SK-N-DZ (cell line): ENCODE data around the gene OR51E2. TPM values are rescaled to one million over a fixed set of nuclear protein-coding genes. Genes with fewer than 3 reads are reported as not detected.
"Not testable (repeated sequence)": the region's sequence is repeated elsewhere in the genome, so short reads cannot be mapped to it uniquely, and the experiment has no call there.

Source experiments
- DNase-seq: peaks from one replicate; pipeline ENCODE4 v3.0.0-alpha.2; 2015; ENCODE audit warnings: low spot score
- polyA plus RNA-seq, 2 experiments: library from polyadenylated mRNA; depleted of rRNA; stranded (reverse); fragments of >200 nt; gene quantifications; 2 replicates each; pipeline ENCODE4 v1.2.3, GENCODE V29; 2014

The OR51E2 gene, protein sequence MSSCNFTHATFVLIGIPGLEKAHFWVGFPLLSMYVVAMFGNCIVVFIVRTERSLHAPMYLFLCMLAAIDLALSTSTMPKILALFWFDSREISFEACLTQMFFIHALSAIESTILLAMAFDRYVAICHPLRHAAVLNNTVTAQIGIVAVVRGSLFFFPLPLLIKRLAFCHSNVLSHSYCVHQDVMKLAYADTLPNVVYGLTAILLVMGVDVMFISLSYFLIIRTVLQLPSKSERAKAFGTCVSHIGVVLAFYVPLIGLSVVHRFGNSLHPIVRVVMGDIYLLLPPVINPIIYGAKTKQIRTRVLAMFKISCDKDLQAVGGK
- not detected in 2 replicates for polyA plus RNA-seq (2014; cell fraction: cytosol; rRNA removed)
- polyA plus RNA-seq (2014; cell fraction: nucleus; rRNA removed), result not detected in 2 replicates

DNA sequence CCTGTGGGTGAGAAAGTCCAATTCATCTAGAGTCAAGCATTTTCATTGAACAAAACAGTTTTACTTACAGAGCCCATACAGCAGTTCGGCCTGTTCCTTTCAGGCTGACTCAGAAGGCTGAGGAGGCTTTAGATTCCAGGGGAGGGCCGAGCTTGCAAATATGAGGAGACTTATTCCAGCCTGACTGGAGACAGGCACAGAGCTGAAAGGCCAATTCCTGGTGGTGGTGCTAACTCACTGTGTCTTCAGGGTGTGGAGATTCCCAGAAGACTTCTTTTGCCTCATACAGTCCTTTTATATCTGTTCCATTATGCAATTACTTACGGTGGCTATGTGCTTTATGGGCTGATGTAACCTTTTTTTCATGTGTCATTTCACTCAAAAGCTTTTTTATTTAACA is at the start of gene OR51E2:
Gene OR51E2 (minus strand): TSS at position 269 of the 400 bp plus-strand sequence. CDS start 15,142 bp downstream, outside the sequence.
- no peak for DNase-seq

DNA sequence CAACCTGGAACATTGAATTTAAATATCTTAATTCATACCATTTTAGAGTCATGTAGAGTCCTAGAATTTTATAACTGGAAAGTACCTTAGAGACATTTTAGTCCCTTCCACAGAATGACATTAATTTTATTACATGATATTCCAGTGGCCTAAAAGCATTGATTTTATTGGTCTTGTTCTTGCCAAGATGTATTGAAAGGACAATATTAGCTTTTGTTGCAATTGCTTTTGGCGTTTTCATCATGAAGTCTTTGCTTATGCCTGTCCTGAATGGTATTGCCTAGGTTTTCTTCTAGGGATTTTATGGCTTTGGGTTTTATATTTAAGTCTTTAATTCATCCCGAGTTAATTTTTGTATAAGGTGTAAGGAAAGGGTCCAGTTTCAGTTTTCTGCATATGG is 43.1 kb upstream of the OR51E2 start:
- DNase-seq, result no peak

DNA sequence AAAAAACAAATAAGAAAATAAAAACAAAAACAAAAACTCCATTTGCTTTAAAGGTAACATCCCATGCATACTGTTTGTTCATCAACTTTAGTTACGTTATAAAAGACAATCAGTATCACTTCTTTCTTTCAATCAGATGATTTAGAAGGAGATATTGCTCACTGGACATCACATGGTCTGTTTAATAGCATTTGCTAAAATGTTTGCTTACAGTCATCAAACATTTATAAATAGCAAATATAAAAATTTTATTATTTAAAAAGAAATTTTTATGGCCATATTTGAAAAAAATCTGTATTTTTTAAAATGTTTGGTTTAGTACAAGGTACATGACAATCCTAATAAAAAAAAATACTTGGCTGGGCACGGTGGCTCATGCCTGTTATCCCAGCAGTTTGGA is 29.5 kb upstream of the OR51E2 start:
- no peak for DNase-seq

DNA sequence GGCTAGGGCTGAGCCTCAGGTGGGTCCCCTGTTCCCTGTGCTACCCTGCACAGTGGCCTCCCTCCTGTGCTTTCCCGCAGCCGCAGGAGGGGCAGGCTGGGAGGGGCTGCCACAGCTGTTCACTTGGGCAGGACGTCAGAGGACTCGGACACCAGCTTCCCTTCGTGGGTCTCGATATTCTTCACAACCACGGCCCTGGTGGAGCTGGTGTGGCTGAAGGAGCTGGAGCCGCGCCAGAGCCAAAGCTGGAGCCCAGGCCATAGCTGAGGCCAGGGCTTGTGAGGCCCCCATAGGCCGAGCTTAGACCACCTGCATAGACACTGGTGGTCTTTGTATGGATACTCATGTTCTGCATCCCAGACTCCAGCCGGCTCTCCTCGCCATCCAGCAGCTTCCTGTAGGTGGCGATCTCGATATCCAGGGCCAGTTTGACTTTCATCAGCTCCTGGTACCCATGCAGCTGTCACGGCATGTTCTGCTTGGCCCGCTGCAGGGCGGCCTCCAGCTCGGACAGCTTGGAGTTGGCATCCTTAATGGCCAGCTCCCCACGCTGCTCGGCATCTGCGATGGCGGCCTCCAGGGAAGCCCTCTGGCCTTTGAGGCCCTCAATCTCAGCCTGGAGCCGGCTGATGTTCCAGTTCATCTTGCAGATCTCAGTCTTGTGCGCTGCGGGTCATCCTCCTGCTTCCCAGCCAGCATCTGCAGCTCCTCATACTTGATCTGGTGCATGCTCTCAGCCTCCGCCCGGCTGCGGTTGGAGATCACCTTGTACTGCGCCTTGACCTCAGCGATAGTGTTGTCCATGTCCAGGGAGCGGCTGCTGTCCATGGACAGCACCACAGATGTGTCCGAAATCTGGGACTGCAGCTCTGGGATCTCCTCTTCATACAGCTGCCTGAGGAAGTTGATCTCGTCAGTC is 25.2 kb upstream of the OR51E2 start:
- DNase-seq, result not testable (repeated sequence)

DNA sequence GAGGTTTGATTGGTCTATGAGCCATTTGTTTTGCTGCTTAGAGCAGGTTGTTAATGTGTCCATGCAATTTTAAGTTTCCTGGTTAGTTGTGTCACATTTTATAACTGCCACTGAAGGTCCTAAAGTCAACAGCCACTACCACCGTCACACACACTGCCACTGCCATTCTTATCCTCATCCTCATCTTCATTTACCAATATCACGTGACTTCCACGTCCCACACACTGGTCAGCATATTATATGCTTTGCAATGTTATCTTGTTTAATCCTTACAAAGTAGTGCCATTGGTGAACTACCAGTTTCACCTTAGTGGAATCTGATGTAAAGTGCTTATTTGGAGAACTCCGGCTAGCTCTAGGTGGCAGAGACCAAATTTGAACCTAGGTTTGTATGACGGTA is 16.6 kb upstream of the OR51E2 start:
- no peak for DNase-seq

DNA sequence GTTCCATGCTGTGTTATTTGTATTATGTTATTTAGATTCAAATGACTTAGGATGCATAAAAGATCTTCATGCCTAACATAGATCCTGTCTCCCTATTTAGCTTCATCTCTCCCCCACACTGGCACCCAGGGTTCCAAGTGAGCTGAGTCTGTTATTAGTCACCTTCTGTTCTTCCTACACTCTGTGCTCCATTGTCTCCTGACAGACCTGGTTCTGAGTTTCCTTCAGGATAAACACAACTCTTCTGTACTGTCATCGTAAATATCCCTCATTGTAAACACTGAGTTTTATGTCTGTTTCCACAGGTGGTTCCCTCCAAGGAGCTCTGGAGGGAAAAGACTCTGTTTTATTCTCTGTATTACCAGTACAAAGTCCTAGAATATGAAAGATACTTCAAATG is 15.6 kb upstream of the OR51E2 start:
- DNase-seq, result no peak

DNA sequence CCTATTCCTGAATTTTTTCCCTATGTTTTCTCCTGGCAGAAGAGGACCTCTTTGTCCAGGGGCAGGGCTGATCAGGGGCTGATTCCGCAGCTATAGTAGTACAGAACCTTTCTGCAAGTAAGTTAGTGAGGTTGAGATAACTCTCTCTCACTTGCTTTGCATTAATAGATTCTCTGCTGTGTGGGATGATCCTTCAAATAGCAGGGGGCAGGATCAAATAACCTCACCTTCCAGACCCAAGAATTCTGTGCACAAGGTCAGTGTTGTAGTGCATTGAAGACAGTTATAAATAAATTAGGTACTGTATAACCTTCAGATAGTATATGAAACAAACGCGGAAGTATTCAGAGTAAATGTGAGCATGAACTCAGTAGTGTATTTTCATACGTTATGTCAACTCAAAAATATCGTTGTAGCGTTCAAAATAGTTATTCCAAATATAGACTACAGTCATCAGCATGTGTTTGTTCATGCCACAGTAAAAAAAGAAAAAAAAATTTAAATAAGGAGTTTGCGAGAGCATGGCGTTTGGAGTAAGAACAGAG is 7.2 kb upstream of the OR51E2 start:
- DNase-seq, result no peak

DNA sequence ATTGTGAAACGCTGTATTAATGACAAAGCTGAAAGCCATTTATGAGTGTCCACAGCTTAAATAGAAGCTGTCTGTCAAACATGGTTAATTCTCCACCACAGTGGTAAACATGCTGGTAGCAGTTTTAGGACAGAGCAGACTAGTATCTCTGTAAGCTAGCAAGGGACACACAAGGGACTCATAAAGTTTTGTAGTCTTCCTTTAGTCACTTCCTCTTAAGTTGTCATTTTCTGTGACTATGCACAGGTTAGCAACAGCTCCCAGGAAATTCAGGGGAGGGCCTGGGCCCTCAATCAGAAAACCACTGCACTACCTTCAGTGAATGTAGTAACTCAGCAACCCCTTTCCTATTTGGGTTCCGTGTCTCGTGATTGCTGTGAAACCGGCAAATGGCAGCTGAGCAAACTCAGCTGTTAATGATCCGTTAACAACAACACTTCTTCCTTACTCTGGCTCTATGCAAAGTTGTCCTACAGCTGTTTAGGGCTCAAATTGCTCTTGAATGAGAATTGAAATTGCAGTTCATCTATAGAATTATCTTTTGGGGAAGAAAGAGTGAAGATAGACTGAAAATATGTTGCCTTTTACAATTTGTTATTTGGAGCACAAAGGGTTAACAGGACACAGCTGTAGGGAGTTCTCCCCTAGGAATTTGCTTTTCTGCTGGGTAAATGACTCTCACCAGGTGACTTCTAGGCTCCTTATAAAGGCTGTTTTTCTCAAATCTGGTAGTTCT is 6.6 kb upstream of the OR51E2 start, which contains the start of gene MMP26:
Gene MMP26 (plus strand): TSS at position 731 of the 736 bp plus-strand sequence.
- no peak for DNase-seq

DNA sequence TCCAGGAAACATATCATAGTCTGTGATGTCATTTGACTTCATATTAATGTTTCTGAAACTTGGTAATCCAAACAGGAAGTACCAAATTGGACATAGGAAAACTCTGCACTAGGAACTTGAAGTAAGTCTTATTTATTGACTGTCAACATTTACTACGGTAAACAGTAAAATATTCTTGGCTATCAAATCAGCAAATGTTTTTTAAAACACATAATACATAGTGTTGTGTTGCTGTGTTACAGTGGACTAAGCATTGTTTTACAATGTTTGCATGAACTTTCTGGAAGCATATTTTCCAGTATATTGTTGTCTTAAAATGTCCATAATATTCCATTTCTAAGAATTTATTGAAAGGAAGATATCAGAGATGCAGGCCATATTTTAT is 2.8 kb upstream of the OR51E2 start:
- DNase-seq, result no peak

DNA sequence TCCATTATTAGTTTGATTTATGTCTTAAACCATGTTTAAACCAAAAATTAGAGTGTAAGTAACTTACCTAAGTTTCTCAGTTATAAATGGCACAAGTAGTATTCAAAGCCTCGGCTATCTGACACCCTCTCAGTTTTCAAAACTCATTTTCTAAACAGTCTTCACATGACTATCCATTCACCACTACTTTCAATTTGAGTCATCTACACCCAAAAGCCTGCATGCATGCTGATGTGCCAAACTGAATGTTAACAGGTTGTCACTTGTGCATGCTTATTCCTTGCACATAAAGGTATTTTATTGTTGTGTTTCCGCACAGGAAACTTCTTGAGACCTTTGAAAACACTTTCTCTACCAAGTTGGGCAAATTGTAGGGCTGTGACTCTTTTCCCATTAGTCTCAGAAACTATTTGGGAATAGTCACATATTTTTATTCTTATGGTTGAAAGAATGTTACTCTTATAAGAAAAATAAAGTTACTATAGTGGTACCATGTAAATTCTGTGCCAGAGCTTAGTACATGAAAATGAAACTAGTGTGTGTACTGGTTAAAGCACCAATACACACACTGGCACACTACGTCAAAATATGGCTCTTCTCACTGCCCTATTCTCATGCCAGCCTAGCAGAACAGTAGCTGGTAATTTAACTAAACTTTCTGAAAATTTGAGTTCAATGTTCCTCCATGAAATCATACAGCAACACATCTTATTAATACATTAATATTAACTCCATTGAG is 2.2 kb upstream of the OR51E2 start:
- DNase-seq, result no peak

DNA sequence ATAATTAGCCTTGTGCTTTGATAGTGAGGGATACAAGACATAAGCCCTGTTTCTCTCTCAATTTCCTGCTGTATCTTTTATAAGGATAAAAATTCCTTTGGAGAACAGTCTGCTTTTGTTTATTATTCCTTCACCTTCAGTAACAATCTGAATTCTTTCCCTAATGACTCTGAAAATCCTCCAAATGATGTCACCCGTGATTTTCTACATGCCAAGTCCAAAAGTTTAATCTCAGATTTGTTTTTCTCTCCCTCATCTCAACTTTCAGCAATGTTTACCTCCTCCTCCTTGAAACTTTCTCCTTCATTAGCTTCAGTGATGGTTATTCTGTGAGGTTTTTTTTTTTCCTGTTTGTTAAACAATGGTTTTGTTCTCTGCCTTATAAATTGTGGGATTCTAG is 2.2 kb downstream of the OR51E2 start:
- no peak for DNase-seq

DNA sequence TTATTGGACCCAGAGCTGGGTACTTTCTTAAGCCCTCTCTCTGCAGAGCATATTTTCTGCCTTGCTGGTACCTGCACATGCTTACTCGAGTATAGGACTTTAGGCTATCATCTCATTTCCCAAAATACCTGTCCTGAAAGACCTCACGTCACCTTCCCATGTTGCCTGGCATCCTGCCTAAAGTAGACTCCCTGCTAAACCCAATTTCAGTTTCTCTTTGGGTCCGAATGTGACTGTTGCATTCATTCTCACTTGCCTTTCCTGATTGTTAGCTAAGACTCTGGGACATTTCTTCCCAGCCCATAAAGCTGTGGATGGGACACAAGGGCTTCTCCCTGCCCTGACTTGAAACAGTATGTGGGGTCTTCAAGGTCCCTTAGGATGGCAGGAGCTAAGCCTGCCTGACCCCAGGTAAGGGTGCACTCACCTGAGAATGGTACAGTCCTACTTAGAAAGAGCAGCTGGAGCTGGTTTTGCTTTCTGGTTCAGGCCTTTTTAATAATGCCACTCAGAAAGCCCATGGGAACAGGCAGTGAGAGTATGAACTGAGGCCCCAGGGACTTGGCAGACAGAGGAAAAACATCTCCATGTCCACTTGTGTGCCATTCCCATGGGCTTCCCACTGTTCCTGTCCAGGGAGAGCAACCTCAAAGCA is 12.9 kb downstream of the OR51E2 start:
- DNase-seq, result no peak

DNA sequence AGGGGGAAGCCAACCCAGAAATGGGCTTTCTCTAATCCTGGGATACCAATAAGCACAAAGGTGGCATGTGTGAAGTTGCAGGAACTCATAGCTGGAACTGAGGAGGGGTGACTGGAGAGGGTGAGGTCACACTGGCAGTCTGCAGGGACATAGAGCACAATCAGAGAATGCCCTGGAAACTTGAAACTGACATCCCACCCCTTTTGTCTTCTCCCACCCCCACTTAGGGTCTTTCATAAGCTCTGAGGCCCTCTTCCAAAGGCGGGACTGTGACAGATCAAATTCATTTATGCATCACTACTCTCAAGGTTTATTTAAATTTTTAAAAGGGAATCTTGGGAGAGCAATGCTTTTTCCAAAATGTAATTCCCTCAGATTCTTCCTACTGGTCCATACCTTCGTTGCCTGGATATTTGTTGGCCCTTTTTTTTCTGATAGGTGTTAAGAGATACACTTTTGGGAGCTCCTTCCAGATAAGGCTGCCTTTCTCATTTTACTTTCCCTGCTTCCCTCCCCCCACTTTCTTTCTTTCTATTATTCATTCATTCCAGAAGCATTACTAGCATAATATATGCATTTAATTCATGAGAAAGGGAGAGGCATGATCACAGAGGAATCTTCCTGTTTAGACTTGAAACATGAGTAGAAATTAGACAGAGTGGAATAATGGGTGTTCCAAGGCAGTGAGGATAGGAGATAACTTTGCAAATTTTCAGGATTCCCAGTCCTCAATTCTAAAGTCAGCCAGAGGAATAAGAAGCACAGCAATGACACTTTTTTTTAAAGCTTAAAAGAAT is 14.8 kb downstream of the OR51E2 start:
- no peak for DNase-seq

DNA sequence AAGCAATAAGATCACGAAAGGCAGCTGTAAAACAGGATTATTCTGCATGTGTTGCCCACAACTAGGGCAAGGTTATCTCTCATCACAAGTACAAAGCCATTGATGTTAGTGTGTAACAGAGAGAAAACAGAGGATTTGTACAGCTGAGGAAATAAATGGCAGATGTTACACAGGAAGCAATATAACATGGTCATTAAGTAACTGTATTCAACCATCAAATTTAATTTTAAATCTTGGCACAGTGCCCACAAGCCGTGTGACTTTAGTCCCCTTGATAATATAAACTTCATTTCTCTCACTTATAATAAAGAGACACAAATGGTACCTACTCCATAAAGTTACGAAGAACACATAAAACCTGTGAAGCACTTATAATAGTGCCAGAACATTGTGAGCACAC is 17.3 kb downstream of the OR51E2 start:
- DNase-seq, result no peak

DNA sequence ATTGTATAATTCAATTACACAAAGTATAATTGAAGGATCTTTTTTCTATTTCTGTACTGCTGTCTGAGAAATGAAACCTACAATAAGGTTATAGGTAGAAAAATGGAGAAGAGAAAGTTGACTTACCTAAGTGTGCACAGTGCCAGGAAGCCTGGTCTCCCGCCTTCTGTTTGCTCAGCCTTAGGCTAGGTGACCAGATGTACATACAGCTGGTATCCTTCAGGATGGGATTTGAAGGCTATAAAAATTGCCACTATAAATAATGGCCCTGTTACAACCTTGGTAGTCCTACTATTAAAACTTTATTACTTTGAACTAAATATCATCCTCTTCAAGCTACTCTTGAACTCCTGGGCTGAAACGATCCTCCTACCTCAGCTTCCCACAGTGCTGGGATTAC is 19.7 kb downstream of the OR51E2 start:
- no peak for DNase-seq

DNA sequence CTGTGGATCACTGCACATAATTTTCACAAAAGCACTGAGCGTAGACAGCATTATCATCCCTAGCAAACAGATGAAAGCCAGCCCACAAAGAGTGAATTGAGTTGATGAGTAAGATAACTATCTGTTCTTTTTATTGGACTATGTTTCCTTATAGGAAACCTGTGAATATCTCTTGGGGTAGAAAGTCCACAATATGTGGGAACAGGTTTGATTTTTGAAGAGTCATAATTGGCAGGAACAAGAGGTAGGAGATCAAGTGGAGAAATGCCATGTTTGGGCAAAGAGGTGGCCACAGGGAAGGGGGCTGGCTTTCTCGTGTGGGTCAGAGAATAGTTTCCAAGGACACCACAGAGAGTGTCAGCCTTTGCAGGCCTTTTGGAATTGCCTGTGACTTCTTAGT is 23.9 kb downstream of the OR51E2 start:
- no peak for DNase-seq

DNA sequence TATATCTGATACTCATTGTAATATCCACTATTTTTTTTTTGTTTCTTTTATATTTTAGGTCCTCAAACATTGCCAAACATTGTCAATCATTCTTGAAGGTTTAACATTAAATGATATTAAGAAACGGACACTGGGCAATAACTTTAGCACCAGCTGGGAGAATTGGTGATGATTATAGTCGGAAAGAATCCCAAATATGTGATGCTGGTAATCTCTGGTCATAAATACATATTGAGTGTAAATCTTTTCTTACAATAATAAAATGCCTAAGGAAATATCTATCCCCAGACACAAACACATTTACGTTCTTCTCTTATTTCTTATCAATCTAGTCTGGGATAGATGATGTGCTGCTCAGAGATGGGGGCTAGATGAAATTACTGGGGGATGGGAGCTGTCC is 25.2 kb downstream of the OR51E2 start:
- no peak for DNase-seq

DNA sequence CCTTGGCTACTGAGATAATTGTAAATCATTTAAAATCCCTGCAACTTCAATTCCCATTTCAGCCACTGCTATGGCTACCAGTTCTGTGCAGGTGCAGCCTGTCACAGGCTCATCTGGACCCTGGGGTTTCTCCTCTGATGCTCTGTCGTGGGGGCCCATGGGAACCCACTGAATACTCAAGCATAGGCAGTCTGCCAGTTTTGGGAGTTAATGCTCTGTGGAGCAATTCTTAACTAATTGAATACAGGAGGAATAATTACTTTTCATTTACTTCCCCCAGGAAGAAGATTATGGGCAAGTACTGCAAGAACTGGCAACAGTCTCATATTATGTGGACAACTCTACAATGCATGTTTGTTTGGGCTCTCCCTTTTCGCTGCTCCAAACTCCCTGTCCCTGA is 25.9 kb downstream of the OR51E2 start:
- no peak for DNase-seq

DNA sequence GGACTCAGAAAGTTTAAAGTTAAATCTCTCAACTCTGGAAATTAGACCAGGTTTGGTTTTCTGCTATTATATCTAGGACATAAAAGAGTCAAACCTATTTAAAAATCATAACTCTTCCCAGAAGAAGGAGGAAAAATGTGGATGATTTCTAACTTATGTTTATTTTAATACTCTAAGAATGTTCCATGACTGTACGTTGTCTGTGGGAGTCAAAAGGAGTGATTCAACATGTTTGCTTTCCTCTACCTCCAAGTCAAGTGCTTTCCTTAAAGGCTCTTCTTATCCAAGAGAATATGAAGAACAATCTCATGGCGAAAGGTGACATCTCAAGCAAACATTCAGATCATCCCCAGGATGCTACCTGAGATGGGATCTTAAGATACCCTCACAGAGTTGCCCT is 32.2 kb downstream of the OR51E2 start:
- DNase-seq, result no peak

DNA sequence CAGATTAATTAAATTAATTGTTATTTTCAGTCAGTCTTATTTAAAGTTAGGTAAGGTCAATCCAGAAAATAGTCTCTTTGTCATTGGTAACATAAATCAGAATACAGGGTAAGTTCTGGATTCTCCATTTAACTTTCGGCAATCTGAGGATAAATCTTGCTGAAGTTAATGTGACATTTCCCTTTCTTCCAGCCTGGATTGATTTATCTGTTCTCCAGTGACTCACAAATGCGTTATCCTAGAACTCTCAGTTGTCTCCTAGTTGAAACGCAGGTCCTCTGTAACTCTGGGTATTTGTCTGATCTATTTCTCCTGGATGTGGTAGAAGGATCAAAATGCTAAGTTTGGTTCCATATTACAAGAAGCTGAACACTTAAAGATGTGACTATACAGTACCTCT is 32.9 kb downstream of the OR51E2 start:
- no peak for DNase-seq
